Right cardiac atrium (tissue), 5 donors: ENCODE data around the gene TMEM198. TPM values are rescaled to one million over a fixed set of nuclear protein-coding genes. Genes with fewer than 3 reads are reported as not detected.
A peak's percentile ranks its signal among the peaks of the same experiment; 100 is the strongest.

ENCODE experiments used
- ATAC-seq, 2 donors: fragments of 200-7000 bp; cut with Tn5 transposase; one replicate each; pipeline versions ENCODE4 v1.8.0 to v1.9.1; 2020; ENCODE audit warnings: moderate library complexity in 2 of 2, mild to moderate bottlenecking in 1 of 2
- DNase-seq, 3 donors: peaks; one replicate each; pipeline ENCODE4 v3.0.0-alpha.2; 2020
- H3K27ac ChIP-seq: one replicate; pipeline ENCODE4 v1.5.1; 2013; ENCODE audit warnings: mild to moderate bottlenecking, low read length, control low read depth, moderate library complexity
- H3K27me3 ChIP-seq: one replicate; pipeline ENCODE4 v1.6.1; 2013; ENCODE audit not compliant: control insufficient read depth, insufficient read depth
- H3K4me1 ChIP-seq: one replicate; pipeline ENCODE4 v1.6.1; 2013; ENCODE audit warnings: low read length; ENCODE audit not compliant: control insufficient read depth, insufficient read depth
- H3K4me3 ChIP-seq: one replicate; pipeline ENCODE4 v1.5.1; 2013; ENCODE audit warnings: low read length, control low read depth
- H3K9me3 ChIP-seq: one replicate; pipeline ENCODE4 v1.6.1; 2013; ENCODE audit warnings: low read length; ENCODE audit not compliant: control insufficient read depth
- WGBS: extraction: QIAGEN DNeasy Blood & Tissue Kit; methylation state at CpG from one replicate; pipeline ENCODE4 v1.1.7; 2013; 5-methylcytosine and 5-hydroxymethylcytosine counted together
- intact Hi-C, 4 donors: fragments of 100-400 bp; cut with DNase I; formaldehyde crosslinking; loops; one replicate each; pipeline versions ENCODE4 v1.11.0 to v1.14.0; 2022 to 2023
- polyA plus RNA-seq: library from polyadenylated mRNA; stranded (reverse); fragments of 200-250 nt; gene quantifications from one replicate; pipeline ENCODE4 v1.2.3, GENCODE V29; 2013
- total RNA-seq, 4 donors: library from RNA; stranded (reverse); fragmentation: NEBNext Ultra II Directional; extraction: Animal tissue kit (Norgen Biotek cat#: 25700); gene quantifications; one replicate each; pipeline ENCODE4 v1.2.1, GENCODE V29; 2021
- donor health status: healthy with polysubstance abuse.
- donor health status: DM: no; HTN: yes; CAD: no.
- donor health status: DM: no; HTN: no; CAD: no.
- donor health status: DM: no; HTN: yes; CAD: no; lungs with severe emphysema.
- donor health status: DM: yes; HTN: yes; CAD: no.

The TMEM198 gene
- total and polyA plus RNA-seq, 5 donors: 1.8 to 3.4 (median 3.2) TPM

- DNase-seq (peak in 2 of 3 donors; percentile 54 to 56), ATAC-seq (no peak)
Measured at GRCh38 chr2:219574484-219575311, 30.9 kb downstream of the TMEM198 start.

GRCh38 chr2:219575566-219576504, 32.0 kb downstream of the TMEM198 start:
- WGBS: 83% methylated on average over 6 of the region's 6 CpGs
- DNase-seq (peak in 1 of 3 donors; percentile 50), ATAC-seq (no peak)
- Histone ChIP-seq H3K27me3 (no peaks in the 10 kb centered on the region), H3K9me3 (no peaks in the 10 kb centered on the region), H3K4me3 (no peak overlapping the region), H3K27ac (no peak overlapping the region), H3K4me1 (peaks cover 1% of the 10 kb centered on the region)
- intact Hi-C loops: loop anchor here in 1 of 4 donors (2.0 kb wide), 1 partner anchor 17 kb away; no protein-coding TSS in a partner anchor

More at GRCh38 chr2:219574484-219575311, 30.9 kb downstream of the TMEM198 start:
- Histone ChIP-seq H3K27ac (no peak overlapping the region), H3K27me3 (no peaks in the 10 kb centered on the region), H3K9me3 (no peaks in the 10 kb centered on the region), H3K4me1 (peaks cover 1% of the 10 kb centered on the region), H3K4me3 (no peak overlapping the region)
- 83% methylated on average over 22 of the region's 22 CpGs for WGBS
- intact Hi-C loops: loop anchor here in 1 of 4 donors (2.0 to 5.0 kb wide), 3 partner anchors 18 to 68 kb away; partner anchors contain the start of gene SLC4A3

- WGBS: 20% methylated on average over 15 of the region's 15 CpGs
- Histone ChIP-seq H3K9me3 (no peaks in the 10 kb centered on the region), H3K27me3 (no peaks in the 10 kb centered on the region), H3K27ac (no peak overlapping the region), H3K4me3 (no peak overlapping the region), H3K4me1 (peaks cover 1% of the 10 kb centered on the region)
- no peak for ATAC-seq
- intact Hi-C loops: no loop called here
- peak in 1 of 3 donors; percentile 70 for DNase-seq
Measured at GRCh38 chr2:219576505-219577388, 32.9 kb downstream of the TMEM198 start.

GRCh38 chr2:219578811-219579613, 35.2 kb downstream of the TMEM198 start:
- no peak for ATAC-seq
- no peak overlapping the region for H3K4me3 ChIP-seq
- no peak for DNase-seq
- peaks cover 1% of the 10 kb centered on the region for H3K4me1 ChIP-seq
- H3K27me3 ChIP-seq: no peaks in the 10 kb centered on the region
- intact Hi-C loops: no loop called here
- H3K27ac ChIP-seq: no peak overlapping the region
- 71% methylated on average over 8 of the region's 8 CpGs for WGBS
- no peaks in the 10 kb centered on the region for H3K9me3 ChIP-seq

GRCh38 chr2:219581346-219581745, 37.5 kb downstream of the TMEM198 start:
- Histone ChIP-seq H3K4me1 (no peaks in the 10 kb centered on the region), H3K4me3 (no peak overlapping the region), H3K27me3 (no peaks in the 10 kb centered on the region), H3K9me3 (no peaks in the 10 kb centered on the region), H3K27ac (no peak overlapping the region)
- intact Hi-C loops: no loop called here
- no peak for ATAC-seq
- WGBS: 81% methylated on average over 2 of the region's 2 CpGs
- no peak for DNase-seq

GRCh38 chr2:219591091-219591490, 47.3 kb downstream of the TMEM198 start:
- WGBS: 66% methylated on average over 4 of the region's 4 CpGs
- H3K9me3 ChIP-seq: no peaks in the 10 kb centered on the region
- H3K4me3 ChIP-seq: no peak overlapping the region
- no peak for DNase-seq
- no peaks in the 10 kb centered on the region for H3K27me3 ChIP-seq
- H3K4me1 ChIP-seq: no peaks in the 10 kb centered on the region
- no peak overlapping the region for H3K27ac ChIP-seq
- no peak for ATAC-seq
- intact Hi-C loops: no loop called here

GRCh38 chr2:219592736-219593135, 48.9 kb downstream of the TMEM198 start:
- intact Hi-C loops: loop anchor here in 1 of 4 donors (2.0 kb wide), 1 partner anchor 18 kb away; no protein-coding TSS in a partner anchor
- ATAC-seq (no peak), DNase-seq (no peak)
- Histone ChIP-seq H3K4me3 (no peak overlapping the region), H3K27me3 (no peaks in the 10 kb centered on the region), H3K27ac (peak overlapping the region; percentile 17), H3K9me3 (no peaks in the 10 kb centered on the region), H3K4me1 (no peaks in the 10 kb centered on the region)
- WGBS: 73% methylated on average over 6 of the region's 6 CpGs

GRCh38 chr2:219593154-219593553, 49.3 kb downstream of the TMEM198 start:
- no peak for ATAC-seq
- WGBS: 84% methylated on average over 2 of the region's 2 CpGs

GRCh38 chr2:219595256-219595655, 51.4 kb downstream of the TMEM198 start:
- H3K9me3 ChIP-seq: no peaks in the 10 kb centered on the region
- intact Hi-C loops: loop anchor here in 1 of 4 donors (5.0 kb wide), 1 partner anchor 47 kb away; no protein-coding TSS in a partner anchor
- 14% methylated on average over 3 of the region's 3 CpGs for WGBS
- H3K4me1 ChIP-seq: no peaks in the 10 kb centered on the region
- no peak for DNase-seq
- H3K27me3 ChIP-seq: no peaks in the 10 kb centered on the region
- no peak for ATAC-seq
- peak overlapping the region; percentile 74 for H3K27ac ChIP-seq
- no peak overlapping the region for H3K4me3 ChIP-seq

More at GRCh38 chr2:219593154-219593553, 49.3 kb downstream of the TMEM198 start:
- intact Hi-C loops: loop anchor here in 1 of 4 donors (2.0 kb wide), 1 partner anchor 18 kb away; no protein-coding TSS in a partner anchor
- Histone ChIP-seq H3K9me3 (no peaks in the 10 kb centered on the region), H3K27me3 (no peaks in the 10 kb centered on the region), H3K4me1 (no peaks in the 10 kb centered on the region), H3K4me3 (no peak overlapping the region), H3K27ac (peak overlapping the region; percentile 17)
- DNase-seq: no peak
